HG02885 (cell line): ENCODE data around the gene TMEM225.
A peak's percentile ranks its signal among the peaks of the same experiment; 100 is the strongest.
"Not testable (repeated sequence)": the region's sequence is repeated elsewhere in the genome, so short reads cannot be mapped to it uniquely, and the experiment has no call there.

Source experiments
- ATAC-seq: cut with Tn5 transposase; IDR thresholded peaks from one replicate; pipeline ENCODE4 v1.9.1; 2021; ENCODE audit warnings: mild to moderate bottlenecking; ENCODE audit not compliant: unreplicated experiment, poor library complexity

The TMEM225 gene, protein sequence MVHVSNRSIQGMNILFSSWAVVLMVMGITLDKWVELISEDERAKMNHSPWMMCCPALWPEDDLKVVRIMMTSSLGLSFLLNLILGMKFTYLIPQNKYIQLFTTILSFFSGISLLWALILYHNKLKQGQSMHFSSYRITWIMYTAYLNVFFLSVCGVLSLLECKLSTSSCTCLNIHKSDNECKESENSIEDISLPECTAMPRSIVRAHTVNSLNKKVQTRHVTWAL

GRCh38 chr11:123885570-123885969, at the start of gene TMEM225:
Gene TMEM225 (minus strand): TSS chr11:123885670. CDS start chr11:123885425, 245 bp downstream.
- no peak for ATAC-seq

DNA sequence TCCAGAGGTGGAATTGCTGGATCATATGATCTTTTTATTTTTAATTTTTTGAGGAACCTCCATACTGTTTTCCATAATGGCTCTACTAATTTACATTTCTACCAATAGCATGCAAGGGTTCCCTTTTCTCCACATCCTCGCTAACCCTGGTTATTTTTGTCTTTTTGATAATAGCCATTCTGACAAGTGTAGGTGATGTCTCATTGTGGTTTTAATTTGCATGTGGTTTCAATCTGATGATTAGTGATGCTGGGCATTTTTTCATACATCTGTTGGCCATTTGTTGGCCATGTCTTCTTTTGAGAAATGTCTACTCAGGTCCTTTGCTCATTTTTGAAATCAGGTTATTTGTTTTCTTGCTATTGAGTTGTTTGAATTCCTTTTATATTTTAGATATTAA, 38.6 kb upstream of the TMEM225 start:
- no peak for ATAC-seq

DNA sequence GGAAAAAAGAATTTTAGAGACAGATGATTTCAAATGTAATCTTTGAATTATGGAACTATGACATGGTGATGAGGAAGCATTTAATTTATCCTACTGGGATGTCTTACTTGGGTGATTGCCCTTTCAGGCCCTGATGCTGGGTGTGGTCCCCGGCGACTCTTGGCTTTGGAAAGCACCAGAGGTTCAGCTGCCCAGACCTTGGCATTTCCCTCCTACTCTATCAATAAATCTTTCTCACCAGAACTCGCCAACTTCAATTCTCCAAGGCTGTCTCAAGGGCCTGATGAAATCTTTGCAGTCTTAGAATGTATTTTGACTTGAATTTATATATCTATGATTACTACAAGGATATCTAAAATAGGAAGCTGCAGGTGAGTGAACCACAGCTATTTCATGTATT, 35.5 kb upstream of the TMEM225 start:
- no peak for ATAC-seq

DNA sequence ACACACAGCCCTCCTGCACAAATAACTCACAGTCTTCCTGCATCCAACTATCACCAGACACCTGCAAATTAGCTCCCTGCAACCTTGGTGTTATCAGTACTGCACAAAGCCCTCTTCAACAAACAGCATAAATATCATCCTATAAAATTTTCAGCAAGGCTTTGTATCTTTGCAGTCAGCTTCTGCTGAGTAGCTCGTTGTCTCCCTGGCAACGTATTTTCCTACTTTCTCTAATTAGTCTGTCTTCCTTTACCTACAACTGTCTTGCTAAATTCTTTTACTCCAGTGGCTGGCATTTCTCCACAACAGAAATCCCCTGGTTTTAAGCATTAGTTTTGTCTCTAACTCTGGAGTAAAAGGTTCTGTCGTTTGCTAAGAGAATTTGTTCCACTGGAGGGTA, 20.4 kb upstream of the TMEM225 start:
- ATAC-seq: no peak

DNA sequence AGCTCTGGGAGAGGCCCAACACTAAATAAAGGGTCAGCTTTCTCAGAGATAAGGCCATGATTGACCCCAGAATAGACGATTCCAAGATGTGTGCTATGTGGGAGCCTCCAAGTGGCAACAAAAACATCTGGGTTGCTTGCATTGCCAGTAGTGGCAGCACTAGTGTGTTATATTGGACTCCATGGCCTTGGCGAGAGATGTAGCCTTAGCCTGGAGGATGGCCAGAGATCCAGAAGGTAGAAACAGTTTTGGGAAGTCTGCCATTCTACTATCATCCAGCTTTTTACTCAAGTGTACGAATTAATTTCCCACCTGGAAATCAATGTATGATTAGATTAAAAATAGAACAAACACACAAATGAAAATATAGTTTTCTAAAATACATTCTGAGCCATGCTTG, 19.5 kb upstream of the TMEM225 start:
- no peak for ATAC-seq

GRCh38 chr11:123903932-123904331, 18.5 kb upstream of the TMEM225 start:
- ATAC-seq: peak; percentile 97

- ATAC-seq: no peak
Measured at GRCh38 chr11:123901867-123902266, 16.4 kb upstream of the TMEM225 start, which contains the start of gene OR8D4. Gene OR8D4 (plus strand): TSS chr11:123902167. CDS start chr11:123906432, 4,265 bp downstream.

DNA sequence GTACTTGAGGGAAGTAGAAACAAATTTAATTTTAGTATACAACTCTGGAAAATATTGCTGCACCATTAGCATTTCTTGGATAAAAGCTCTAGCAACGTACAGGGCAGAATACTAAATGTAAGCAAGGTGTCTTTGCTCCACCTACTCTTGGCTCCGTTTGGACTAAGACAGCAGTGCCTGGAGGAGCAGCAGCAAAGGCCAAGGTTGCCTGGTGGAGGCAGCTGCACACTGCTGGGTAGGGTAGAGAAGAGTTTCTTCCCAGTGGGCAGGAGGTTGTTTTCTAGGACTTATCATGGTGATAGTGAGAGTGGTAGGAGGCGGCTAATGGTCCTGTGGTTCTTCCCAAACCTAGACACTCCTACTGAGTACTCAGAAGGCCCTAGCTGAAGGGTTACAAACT, 14.3 kb upstream of the TMEM225 start:
- no peak for ATAC-seq

DNA sequence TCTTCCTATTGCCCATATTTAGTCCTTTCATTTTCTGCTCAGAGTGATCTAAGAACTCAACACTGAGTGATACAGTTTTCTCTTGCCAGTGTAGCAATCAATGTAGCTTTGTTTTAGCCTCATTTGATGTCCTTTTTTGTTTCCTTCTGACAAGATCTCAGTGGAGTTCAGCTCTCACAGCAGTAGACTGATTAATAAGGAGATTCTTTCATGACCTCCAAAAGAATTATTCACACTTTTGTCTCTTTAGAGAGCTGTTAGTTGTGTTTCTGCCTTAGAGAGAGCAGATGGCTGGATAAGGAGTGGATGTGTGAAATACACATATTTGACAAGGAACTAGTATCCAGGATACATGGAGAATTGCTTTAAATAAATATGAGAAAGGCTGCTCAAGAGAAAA, 6.6 kb upstream of the TMEM225 start:
- no peak for ATAC-seq

DNA sequence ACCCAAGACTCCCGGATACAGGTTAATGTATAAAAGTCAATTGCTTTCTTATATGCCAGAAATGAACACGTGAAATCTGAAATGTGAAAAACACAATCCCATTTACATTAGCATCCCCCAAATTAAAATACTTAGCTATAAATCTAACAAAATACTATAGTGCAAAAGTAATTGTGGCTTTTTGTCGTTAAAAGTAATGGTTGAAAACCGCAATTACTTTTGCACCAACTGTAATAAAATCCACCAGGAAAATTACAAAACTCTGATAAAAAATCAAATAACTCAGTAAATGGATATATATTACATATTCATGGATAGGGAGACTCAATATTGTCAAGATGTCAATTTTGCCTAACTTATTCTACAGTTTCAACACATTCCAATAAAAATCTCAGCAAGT, 4.6 kb downstream of the TMEM225 start:
- no peak for ATAC-seq

GRCh38 chr11:123867795-123868194, 17.7 kb downstream of the TMEM225 start:
- not testable (repeated sequence) for ATAC-seq

GRCh38 chr11:123865293-123865692, 20.2 kb downstream of the TMEM225 start:
- ATAC-seq: not testable (repeated sequence)

DNA sequence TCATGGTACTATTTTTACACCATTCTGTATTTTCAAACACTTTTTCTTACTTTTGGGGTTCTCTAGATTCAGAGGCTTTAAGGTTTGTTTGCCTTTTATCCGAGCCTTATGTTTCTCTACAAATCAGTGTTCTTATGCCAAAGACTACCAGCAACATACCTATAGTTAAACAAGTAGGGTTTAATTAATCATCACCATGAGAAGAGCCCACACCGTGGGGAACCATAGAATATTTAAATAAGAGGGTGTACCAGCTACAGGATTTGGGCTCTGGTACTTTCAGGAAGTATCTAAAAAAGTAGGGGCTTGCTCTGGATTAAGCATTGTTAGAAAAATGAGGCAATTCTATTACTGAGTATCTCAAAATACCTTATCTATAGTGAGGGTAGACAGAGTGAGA, 25.7 kb downstream of the TMEM225 start:
- ATAC-seq: no peak

GRCh38 chr11:123856444-123856843, 29.0 kb downstream of the TMEM225 start:
- ATAC-seq: no peak

DNA sequence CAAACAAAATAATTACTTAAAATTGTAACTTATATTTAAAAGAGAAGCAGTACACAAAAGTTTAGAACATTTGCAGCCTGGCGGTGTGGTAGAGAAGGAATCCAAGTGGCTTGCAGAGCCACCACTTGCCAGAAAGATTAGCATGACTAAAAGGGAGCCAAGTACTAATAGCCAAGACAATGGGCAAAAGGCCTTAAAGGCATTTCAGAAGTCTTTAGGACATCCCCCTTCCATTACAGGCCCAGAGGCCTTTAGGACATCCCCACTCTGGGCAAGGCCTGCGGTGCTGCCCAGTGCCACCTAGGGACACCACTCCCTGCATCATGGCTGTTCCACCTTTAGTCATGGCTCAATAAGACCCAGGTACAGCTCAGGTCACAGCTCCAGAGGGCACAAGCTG, 32.4 kb downstream of the TMEM225 start:
- no peak for ATAC-seq

DNA sequence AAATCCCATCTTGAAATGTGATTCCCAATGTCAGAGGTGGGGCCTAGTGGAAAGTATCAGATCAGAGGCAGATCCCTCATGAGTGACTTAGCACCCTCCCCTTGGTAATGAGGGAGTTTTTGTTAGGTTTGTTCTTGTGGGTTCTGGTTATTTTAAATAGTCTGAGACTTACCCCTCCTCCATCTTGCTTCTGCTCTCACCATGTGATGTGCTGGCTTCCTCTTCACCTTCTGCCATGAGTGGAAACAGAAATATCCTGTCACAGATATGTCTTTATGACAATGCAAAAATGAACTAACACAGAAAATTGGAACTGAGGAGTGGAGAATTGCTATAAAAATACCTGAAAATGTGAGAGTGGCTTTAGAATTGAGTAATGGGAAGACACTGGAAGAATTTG, 33.1 kb downstream of the TMEM225 start:
- ATAC-seq: no peak

DNA sequence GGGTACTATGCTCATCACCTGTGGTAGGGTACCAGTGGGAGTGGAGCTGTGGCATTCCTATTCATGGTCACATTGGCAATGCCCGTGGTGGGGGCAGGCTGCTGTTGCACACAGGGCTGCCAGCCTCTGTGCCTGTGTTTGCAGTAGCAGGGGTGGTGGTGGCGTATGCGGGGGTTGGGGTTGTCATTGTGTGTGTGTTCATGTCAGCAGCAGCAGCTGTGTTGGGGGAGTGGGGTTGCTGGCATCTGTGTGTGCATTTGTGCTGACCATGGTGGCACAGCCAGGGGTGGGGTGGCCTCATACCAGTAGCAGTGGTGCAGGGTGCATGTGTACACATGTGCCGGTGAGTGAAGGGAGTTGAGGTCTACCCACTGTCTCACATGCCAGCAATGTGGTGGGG, 34.4 kb downstream of the TMEM225 start:
- no peak for ATAC-seq

DNA sequence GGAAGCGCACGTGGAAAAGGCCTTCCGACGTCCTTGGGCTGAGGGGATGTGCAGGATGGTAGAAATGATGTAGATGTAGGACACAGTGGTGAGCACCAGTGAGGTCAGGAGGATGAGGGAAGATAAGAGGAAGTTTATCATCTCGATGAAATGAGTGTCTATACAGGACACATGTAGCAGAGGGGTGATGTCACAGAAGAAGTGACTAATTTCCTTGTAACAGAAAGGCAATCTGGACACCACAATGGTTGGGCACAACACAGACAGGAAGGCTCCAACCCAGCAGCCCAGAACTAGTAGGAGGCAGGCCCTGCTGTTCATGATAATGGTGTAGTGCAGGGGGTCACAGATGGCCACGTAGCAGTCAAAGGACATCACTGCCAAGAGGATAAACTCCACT, 44.3 kb downstream of the TMEM225 start:
- no peak for ATAC-seq

DNA sequence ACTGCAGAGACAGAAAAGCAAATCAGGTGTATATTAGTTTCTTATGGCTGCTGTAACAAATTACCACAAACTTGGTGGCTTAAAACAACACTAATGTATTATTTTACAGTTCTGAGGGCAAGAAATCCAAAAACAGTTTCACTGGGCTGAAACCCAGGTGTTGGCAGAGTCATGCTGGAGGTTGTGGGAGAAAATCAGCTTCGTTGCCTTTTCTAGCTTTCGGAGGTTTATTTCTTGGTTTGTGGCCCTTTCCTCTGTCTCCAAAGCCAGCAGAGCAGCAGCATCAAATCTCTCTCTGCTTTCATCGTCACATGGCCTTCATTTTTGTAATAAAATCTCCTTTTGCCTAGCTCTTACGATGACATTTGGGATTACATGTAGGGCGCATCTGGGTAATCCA, 46.3 kb downstream of the TMEM225 start:
- no peak for ATAC-seq

DNA sequence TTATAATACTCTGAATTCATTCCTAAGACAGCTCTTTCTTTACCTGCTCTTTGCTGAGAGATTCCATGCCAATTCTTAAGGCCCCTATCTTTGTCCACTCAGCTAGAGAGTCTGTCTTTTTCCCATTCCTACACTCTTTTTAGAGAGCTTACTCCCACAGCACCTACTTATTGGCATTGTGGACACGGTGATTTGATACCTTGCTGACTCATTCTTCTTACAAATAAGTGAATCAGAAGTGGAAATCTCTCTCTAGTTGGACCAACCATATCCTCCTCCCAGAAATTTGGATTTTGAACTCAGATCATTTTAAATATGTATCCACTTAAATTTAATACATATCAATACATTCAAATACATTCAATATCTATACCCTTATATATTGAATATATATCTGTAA, 46.8 kb downstream of the TMEM225 start:
- no peak for ATAC-seq

DNA sequence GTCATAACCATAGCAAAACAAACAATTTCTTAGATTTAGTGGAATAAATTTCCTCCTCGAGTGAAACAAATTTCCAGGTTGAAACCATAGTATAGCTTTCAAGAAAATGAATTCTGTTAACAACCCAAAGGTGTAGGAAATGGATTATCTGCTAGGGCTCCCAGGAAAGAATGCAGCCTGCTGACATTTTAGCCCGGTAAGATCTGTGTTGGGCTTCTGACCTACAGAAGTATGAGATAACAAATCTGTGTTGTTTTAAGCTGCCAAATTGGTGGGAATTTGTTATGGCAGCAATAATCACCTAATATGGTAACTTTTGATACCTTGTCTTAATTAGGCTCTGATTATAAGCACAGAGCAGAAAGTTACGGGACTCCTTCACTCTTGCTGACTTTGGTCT, 47.3 kb downstream of the TMEM225 start:
- ATAC-seq: no peak

GRCh38 chr11:123833095-123833494, 52.4 kb downstream of the TMEM225 start:
- ATAC-seq: no peak
